DLD1 (cell line): ENCODE data around the gene SULT1A4.
"Not testable (repeated sequence)": the region's sequence is repeated elsewhere in the genome, so short reads cannot be mapped to it uniquely, and the experiment has no call there.

Experiments
- in situ Hi-C: cut with HindIII; loops from 2 replicates; pipeline ENCODE4 v1.10.0; 2017; ENCODE audit warnings: low sequenced_read_pairs

Gene SULT1A4

DNA sequence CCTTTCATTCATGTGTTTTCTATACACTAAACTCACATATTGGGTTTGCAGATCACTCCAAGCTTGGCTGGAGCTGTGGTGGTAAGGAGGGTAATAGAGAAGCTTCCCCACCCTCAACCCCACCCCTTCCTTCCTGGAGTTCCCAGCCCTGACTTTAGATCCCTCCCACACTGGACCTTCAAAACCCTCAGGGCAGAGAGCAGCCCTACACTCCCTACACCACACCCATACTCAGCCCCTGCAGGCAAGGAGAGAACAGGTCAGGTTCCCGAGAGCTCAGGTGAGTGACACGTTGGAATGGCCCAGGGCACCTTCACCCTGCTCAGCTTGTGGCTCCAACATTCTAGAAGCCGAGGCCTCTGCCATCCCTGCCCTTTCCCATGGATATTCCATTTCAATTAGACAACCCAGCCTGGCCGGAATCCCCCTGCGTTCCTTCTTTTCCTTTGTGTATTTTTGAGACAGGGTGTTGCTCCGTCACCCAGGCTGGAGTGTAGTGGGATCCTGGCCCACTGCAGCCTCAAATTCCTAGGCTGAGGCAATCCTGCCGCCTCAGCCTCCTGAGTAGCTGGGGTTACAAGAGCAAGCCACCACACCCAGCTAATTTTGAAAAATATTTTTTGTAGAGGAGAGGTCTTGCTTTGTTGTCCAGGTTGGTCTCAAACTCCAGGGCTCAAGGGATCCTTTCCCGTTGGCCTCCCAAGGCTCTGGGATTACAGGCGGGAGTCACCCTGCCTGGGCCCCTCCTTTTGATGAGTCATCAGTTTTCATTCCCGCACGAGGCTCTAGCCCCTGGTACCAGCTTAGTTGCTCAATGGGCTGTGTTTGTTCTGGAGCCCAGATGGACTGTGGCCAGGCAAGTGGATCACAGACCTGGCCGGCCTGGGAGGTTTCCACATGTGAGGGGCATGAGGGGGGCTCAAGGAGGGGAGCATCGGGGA is at the start of gene SULT1A4:
Gene SULT1A4, plus strand, starts transcription at position 208 of the 941 bp plus-strand sequence. CDS start 1,473 bp downstream, outside the sequence.
- in situ Hi-C loops: not testable (repeated sequence)

- in situ Hi-C loops: not testable (repeated sequence)
These were observed 36.1 kb upstream of the SULT1A4 start for GRCh38 chr16:29423587-29423986.

GRCh38 chr16:29425390-29425789 is 34.3 kb upstream of the SULT1A4 start:
- in situ Hi-C loops: not testable (repeated sequence)

DNA sequence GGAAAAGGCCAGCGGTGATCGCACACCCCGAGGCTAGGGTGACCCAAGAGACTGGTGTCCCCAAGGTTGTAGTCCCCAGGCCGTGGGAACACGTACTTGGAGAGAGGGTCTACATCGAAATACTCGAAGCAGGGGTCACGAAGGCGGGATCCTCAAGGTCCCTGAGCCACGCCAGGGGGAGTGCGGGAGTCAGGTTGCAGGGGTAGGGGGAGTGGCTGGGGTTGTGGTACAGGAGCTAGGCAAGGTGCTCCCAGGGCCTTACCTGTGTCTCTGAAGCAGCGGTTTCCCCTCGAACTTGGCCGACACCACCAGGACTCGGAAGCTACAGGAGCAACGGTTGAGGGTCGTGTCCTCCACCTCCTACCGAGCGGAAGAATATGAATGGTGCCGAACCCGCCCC is 6.0 kb upstream of the SULT1A4 start:
- in situ Hi-C loops: not testable (repeated sequence)

- in situ Hi-C loops: not testable (repeated sequence)
These were observed 5.4 kb upstream of the SULT1A4 start, which contains the start of the genes BOLA2 and SLX1B for GRCh38 chr16:29454269-29454668. Gene BOLA2 (minus strand): TSS chr16:29454351. CDS start chr16:29454253, 98 bp downstream. Gene SLX1B (plus strand): TSS chr16:29454533.

DNA sequence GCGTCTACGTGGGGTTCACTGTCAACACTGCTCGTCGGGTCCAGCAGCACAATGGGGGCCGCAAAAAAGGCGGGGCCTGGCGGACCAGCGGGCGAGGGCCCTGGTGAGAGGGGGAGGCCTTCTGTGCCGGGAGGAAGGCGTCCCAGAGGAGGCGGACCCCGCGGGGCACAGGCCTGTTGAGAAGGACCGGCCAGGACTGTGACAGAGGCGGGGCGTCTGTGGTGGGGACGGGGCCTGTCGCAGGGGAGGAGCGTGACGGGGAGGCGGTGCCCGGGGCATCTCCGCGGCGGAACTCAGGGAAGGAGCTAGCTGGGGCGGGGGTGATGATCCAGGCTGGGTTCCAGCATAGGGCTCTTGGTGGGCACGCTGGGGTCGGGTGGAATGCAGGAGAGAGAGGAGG is 4.9 kb upstream of the SULT1A4 start:
- in situ Hi-C loops: not testable (repeated sequence)

GRCh38 chr16:29457660-29458059 is 2.1 kb upstream of the SULT1A4 start:
- in situ Hi-C loops: not testable (repeated sequence)

DNA sequence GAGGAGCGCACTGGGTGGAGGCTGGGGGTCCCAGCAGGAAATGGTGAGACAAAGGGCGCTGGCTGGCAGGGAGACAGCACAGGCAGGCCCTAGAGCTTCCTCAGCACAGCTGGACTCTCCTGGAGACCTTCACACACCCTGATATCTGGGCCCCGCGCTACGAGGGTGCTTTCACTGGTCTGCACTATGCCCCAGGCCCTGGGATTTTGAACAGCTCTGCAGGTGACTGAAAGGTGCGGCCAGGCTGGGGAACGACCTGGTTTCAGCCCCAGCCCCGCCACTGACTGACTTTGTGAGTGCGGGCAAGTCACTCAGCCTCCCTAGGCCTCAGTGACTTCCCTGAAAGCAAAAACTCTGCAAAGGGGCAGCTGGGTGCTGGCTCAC is 926 bp downstream of the SULT1A4 start:
- in situ Hi-C loops: not testable (repeated sequence)

DNA sequence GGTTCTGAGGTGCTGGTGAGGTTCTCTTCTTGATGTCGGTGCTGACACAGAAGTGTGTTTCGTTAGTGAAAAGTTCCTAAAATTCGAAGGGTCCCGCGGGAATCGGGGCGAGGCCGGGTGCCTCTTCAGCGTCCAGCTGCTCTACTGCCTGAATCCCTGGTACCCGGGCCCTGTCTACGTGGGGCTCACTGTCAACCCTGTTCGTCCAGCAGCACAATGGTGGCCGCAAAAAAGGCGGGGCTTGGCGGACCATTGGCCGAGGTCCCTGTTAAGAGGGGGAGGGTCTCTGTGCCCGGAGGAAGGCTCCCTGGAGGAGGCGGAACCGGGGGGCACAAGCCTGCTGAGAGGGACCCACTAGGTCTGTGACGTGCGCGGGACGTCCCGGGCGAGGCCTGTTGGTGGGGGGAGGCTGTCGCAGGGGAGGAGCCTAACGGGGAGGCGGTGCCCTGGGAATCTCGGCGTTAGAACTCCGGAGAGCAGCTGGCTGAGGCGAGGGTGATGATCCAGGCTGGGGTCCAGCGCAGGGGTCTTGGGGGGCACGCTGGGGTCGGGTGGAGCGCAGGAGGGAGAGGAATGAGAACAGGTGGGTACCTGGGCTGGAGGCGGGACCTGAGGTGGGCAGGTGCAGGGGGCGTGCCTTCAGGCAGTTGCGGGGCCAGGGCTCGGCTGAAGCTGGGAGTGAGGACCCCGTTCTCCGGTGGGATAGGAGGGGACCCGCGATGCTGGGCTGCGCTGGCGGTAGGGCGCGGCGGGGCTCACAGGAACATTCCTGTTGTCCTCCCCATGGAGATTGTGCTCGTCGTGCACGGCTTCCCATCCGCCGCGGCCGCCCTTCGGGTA is 6.5 kb downstream of the SULT1A4 start:
- in situ Hi-C loops: not testable (repeated sequence)

- in situ Hi-C loops: not testable (repeated sequence)
These were observed 7.2 kb downstream of the SULT1A4 start for GRCh38 chr16:29466904-29467303.

GRCh38 chr16:29467654-29468366 is 8.1 kb downstream of the SULT1A4 start:
- in situ Hi-C loops: not testable (repeated sequence)

GRCh38 chr16:29469660-29470059 is 9.9 kb downstream of the SULT1A4 start:
- in situ Hi-C loops: not testable (repeated sequence)

GRCh38 chr16:29472065-29472464 is 12.4 kb downstream of the SULT1A4 start:
- in situ Hi-C loops: not testable (repeated sequence)

GRCh38 chr16:29482276-29482675 is 22.6 kb downstream of the SULT1A4 start:
- in situ Hi-C loops: not testable (repeated sequence)

GRCh38 chr16:29506308-29506707 is 46.6 kb downstream of the SULT1A4 start, which contains the start of gene NPIPB12:
Gene NPIPB12 (minus strand): TSS chr16:29506408.
- in situ Hi-C loops: not testable (repeated sequence)
